ENCODE data around the gene TBC1D2B.
"Not testable (repeated sequence)": the region's sequence is repeated elsewhere in the genome, so short reads cannot be mapped to it uniquely, and the experiment has no call there.

The TBC1D2B gene

DNA sequence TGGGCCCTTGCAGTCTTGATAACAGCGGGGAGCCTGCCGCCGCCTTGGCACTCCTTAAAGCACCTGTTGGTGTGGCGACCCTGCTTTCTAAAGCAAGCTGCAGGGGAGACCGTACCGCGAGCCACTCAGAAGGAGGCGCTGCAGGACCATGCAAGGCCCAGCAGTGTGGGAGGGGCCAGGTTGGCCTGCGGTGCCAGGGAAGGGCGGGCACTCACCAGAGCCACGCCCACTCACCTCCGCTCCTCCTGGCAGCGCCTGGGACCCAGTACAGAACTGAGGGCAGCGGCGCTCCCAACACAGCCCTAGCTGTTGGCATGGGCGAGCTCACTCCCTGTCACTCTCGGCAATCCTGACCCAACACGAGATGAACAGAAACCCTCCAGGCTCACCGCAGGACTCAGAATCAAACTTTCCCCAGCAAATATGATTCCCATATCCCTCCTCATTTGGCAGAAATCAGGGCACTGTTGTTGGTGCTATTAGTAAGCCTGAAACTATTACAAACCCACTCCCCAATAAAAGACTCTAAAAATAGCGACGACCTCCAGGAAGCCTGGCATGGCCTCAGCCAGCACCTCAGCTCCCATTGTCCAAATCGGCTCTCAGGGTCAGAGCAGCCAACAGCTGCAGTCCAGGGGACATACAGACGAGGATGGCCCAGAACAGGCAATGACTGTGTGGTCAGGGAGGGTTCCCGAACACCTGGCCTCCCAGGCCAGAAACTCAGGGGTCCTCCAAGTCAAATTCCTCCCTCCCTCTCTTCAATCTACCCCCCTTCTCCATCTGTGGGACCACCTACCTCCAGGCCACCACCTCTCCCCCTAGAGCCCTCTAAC is 77.2 kb downstream of the TBC1D2B start:
- no peak overlapping the region for H3K4me3 ChIP-seq (ENCODE audit: low read length)
- peak; percentile 84 for TF ChIP-seq CTCF (conservative IDR thresholded peaks at IDR 0.05; ENCODE audit: low read depth, low read length)
- no peak for DNase-seq (ENCODE audit: low read depth)

DNA sequence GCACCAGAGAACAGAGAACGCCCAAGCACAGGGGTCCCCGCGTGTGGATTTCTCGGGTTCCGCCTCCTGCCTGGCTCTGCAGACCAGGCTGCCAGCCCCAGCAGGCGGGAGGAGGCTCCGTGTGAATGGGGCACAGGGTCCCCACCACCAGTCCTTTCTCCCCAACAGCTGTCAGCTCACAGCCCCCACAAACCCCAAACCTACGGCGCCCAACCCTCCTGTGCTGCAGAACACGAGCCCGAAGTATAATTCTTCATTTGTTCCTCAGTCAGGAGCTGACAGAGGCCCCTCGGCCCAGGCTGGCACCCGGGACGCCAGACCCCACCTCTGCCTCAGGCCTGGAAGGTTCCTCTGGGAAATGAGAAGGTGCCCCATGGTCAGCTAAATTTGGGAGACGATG is 78.0 kb downstream of the TBC1D2B start:
- DNase-seq (ENCODE audit: low read depth): no peak
- no peak overlapping the region for H3K4me3 ChIP-seq (ENCODE audit: low read length)

GRCh38 chr15:77998592-77998991 is 78.9 kb downstream of the TBC1D2B start:
- TF ChIP-seq CTCF (conservative IDR thresholded peaks at IDR 0.05; ENCODE audit: low read depth, low read length): no peak
- DNase-seq (ENCODE audit: low read depth): no peak
- H3K4me3 ChIP-seq (ENCODE audit: low read length): no peak overlapping the region

More for the DNA sequence above, 78.0 kb downstream of the TBC1D2B start:
- no peak for TF ChIP-seq CTCF (conservative IDR thresholded peaks at IDR 0.05; ENCODE audit: low read depth, low read length)

DNA sequence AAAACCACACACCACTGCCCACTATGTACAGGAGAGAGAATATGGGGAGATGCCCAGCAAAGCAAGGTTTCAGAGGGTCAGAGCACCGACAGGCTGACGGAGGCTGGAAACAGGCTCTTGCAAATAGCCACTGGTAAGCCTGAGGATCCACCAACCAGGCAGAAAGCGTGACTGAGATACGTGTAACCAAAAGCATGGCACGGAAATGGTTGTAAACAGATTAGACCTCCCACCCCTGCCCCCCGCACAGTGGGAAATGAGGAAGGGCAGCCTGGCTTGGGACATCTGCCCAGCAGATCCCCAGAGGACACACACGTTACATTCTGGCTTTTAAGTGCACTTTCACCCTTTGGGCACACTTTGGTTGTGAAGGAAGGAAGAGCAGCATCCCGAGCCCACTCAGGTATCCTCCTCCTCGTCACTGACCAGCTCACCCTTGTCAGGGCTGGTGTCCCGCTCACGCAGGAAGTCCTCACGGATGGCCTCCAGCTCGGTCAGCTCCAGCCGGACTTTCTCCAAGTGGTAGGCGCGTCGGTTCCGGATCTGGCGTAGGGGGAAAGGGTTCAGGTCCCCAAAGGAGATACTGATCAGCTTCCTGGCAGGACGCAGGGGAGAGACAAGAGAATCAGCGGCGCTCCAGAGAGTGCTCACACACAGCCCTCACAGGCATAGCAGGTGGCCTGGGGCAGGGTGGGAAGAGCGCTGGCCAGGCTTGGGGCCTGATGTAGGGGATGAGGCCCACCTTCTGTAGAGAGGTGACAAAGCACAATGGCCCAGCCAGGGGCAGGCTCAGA is 79.6 kb downstream of the TBC1D2B start:
- DNase-seq (ENCODE audit: low read depth); H3K4me3 ChIP-seq (ENCODE audit: low read length): not testable (repeated sequence)

DNA sequence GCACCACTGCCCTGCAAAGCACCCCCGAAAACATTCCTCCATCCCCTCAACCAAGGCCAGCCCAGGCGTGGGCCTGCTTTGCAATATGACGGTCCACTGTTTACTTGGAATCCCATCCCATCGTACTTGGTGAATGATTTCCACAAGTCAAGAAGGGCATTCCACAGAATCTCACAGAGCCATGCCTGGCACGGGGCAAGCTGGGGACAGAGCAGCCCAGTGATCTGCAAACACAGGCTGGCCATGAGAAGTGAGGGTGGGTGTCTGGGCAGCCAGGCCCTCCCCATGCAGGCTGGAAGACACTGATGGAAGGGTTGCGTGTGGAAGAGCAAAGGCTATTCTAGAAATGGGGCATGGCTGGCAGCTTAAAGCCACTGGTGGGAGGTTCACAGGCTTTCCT is 80.3 kb downstream of the TBC1D2B start:
- H3K4me3 ChIP-seq (ENCODE audit: low read length); DNase-seq (ENCODE audit: low read depth): not testable (repeated sequence)

- not testable (repeated sequence) for DNase-seq (ENCODE audit: low read depth); H3K4me3 ChIP-seq (ENCODE audit: low read length)
These were observed 80.8 kb downstream of the TBC1D2B start for GRCh38 chr15:77996713-77997171.

- not testable (repeated sequence) for DNase-seq (ENCODE audit: low read depth); H3K4me3 ChIP-seq (ENCODE audit: low read length)
These were observed 81.3 kb downstream of the TBC1D2B start for GRCh38 chr15:77996226-77996625.

- not testable (repeated sequence) for DNase-seq (ENCODE audit: low read depth); H3K4me3 ChIP-seq (ENCODE audit: low read length)
These were observed 82.0 kb downstream of the TBC1D2B start for GRCh38 chr15:77995537-77995918.

DNA sequence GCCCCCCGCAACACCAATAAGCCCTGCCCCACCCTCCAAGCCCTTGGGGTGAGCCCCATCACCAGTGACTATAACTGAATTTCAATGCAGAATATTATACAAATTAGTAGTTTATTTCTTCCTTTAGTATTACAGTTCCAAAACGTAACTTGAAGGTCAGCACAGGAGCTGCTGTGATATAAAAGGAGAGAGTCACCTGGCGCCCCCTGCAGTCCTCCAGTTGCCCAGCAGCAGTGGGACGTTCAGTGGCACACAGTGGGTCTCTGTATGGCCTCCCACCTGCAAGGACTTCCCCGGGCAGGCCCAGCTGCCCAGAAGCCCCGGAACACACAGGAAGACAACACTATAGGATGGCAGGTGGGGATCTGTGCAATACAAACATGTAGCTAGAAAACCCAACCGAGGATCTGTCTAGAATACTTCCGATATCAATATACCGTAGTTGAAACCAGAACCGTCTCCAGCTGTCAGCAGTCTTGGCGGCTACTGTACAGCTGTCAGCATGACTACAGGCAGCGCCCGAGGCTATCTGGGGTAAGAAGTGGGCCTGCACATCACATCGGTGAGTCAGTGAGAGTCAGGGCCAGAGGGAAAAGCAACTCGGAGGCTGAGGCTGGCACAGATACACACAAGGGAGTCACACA is 82.5 kb downstream of the TBC1D2B start:
- not testable (repeated sequence) for H3K4me3 ChIP-seq (ENCODE audit: low read length); DNase-seq (ENCODE audit: low read depth)
- TF ChIP-seq CTCF (conservative IDR thresholded peaks at IDR 0.05; ENCODE audit: low read depth, low read length): peak; percentile 35

DNA sequence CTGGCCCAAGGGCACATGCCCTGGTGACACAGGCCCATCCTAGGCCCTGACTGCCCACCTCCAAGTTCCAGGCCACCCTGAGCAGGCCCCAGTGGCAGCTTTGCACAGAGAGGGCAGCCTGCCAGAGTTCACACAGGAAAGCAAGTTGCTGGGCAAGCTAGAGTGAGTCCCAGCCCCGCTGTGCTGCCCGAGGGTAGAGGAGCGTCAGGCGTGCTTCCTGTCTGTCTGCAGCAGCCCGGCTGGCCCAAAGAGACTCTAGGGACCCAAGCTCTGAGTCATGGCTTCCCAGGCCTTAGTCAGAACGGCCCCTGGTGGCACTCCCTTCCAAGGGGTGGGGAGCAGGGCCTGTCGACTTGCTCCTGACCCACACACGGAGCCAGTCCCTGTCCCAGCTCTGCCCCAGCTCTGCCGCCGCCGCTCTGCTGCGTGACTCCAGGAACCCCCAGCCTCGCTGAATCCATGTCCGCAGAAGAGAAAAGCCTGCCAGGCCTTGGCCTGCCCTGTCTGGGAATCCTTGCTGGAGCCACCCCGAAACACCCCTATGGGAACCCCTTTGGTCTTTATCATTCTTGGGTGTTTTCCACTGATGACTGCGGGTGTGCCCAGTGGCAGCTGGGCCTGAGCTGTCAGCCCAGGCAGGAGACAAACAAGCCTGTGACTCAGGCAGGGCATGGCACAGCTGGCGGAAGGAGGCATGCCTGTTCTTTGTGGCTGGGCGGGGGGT is 83.4 kb downstream of the TBC1D2B start:
- not testable (repeated sequence) for DNase-seq (ENCODE audit: low read depth)

More for the DNA sequence above, 83.4 kb downstream of the TBC1D2B start:
- not testable (repeated sequence) for H3K4me3 ChIP-seq (ENCODE audit: low read length)

Data from retinal pigment epithelial cell (primary cell).